ENCODE results near the gene MPP4. TPM values are rescaled to one million over a fixed set of nuclear protein-coding genes. Genes with fewer than 3 reads are reported as not detected.

The MPP4 gene
- total RNA-seq, 3 donors from 2014 or later: 0.25 TPM; not detected in 2

GRCh38 chr2:201685156-201685555, 13.3 kb downstream of the MPP4 start:
- ATAC-seq: no peak
- intact Hi-C loops (cut with DNase I, micrococcal nuclease): no loop called here

GRCh38 chr2:201680743-201681142, 17.7 kb downstream of the MPP4 start:
- H3K9me3 ChIP-seq: no peaks in the 10 kb centered on the region
- no peaks in the 10 kb centered on the region for H3K4me1 ChIP-seq (ENCODE audit: low read depth)
- no peak for TF ChIP-seq CTCF (IDR thresholded peaks at IDR 0.05)
- DNase-seq: no peak
- intact Hi-C loops (cut with DNase I, micrococcal nuclease): no loop called here
- ATAC-seq: no peak
- no peaks in the 10 kb centered on the region for H3K36me3 ChIP-seq (ENCODE audit: low read depth)
- H3K4me3 ChIP-seq: no peak overlapping the region

More at GRCh38 chr2:201685156-201685555, 13.3 kb downstream of the MPP4 start:
- no peak overlapping the region for H3K4me3 ChIP-seq
- DNase-seq: no peak
- no peaks in the 10 kb centered on the region for H3K36me3 ChIP-seq (ENCODE audit: low read depth)
- H3K9me3 ChIP-seq: no peaks in the 10 kb centered on the region
- H3K4me1 ChIP-seq (ENCODE audit: low read depth): no peaks in the 10 kb centered on the region
- no peak for TF ChIP-seq CTCF (IDR thresholded peaks at IDR 0.05)

GRCh38 chr2:201678401-201678800, 20.0 kb downstream of the MPP4 start:
- H3K9me3 ChIP-seq: no peaks in the 10 kb centered on the region
- ATAC-seq (no peak), DNase-seq (no peak)
- no peaks in the 10 kb centered on the region for H3K36me3 ChIP-seq (ENCODE audit: low read depth)
- H3K4me3 ChIP-seq: no peak overlapping the region
- intact Hi-C loops (cut with DNase I, micrococcal nuclease): no loop called here
- no peaks in the 10 kb centered on the region for H3K4me1 ChIP-seq (ENCODE audit: low read depth)
- no peak for TF ChIP-seq CTCF (IDR thresholded peaks at IDR 0.05)

- Histone ChIP-seq H3K4me1 (ENCODE audit: low read depth) (no peaks in the 10 kb centered on the region), H3K36me3 (ENCODE audit: low read depth) (no peaks in the 10 kb centered on the region), H3K9me3 (no peaks in the 10 kb centered on the region), H3K4me3 (no peak overlapping the region)
- no peak for TF ChIP-seq CTCF (IDR thresholded peaks at IDR 0.05)
- intact Hi-C loops (cut with DNase I, micrococcal nuclease): no loop called here
- DNase-seq: no peak
- no peak for ATAC-seq
These were observed 23.0 kb downstream of the MPP4 start for GRCh38 chr2:201675454-201675853.

GRCh38 chr2:201674794-201675193, 23.6 kb downstream of the MPP4 start:
- no peak for DNase-seq
- TF ChIP-seq CTCF (IDR thresholded peaks at IDR 0.05): no peak
- H3K36me3 ChIP-seq (ENCODE audit: low read depth): no peaks in the 10 kb centered on the region
- no peaks in the 10 kb centered on the region for H3K9me3 ChIP-seq
- no peak overlapping the region for H3K4me3 ChIP-seq
- intact Hi-C loops (cut with DNase I, micrococcal nuclease): no loop called here
- no peaks in the 10 kb centered on the region for H3K4me1 ChIP-seq (ENCODE audit: low read depth)
- no peak for ATAC-seq

- no peaks in the 10 kb centered on the region for H3K4me1 ChIP-seq (ENCODE audit: low read depth)
- intact Hi-C loops (cut with DNase I, micrococcal nuclease): no loop called here
- TF ChIP-seq CTCF (IDR thresholded peaks at IDR 0.05): no peak
- ATAC-seq (no peak), DNase-seq (no peak)
- no peak overlapping the region for H3K4me3 ChIP-seq
- H3K9me3 ChIP-seq: no peaks in the 10 kb centered on the region
- no peaks in the 10 kb centered on the region for H3K36me3 ChIP-seq (ENCODE audit: low read depth)
These were observed 24.1 kb downstream of the MPP4 start for GRCh38 chr2:201674298-201674697.
